Stimulated activated CD4-positive, alpha-beta T cell treated with anti-CD3 and anti-CD28 coated beads, Interleukin-12 subunit alpha, Interleukin-12 subunit beta, amount 100 ng/mL, for 4 hours (primary cell): Measurements from ENCODE around the gene CNIH1.

Experiments used
- DNase-seq: peaks from one replicate; pipeline ENCODE4 v3.0.0-alpha.2; 2020

Gene CNIH1

DNA sequence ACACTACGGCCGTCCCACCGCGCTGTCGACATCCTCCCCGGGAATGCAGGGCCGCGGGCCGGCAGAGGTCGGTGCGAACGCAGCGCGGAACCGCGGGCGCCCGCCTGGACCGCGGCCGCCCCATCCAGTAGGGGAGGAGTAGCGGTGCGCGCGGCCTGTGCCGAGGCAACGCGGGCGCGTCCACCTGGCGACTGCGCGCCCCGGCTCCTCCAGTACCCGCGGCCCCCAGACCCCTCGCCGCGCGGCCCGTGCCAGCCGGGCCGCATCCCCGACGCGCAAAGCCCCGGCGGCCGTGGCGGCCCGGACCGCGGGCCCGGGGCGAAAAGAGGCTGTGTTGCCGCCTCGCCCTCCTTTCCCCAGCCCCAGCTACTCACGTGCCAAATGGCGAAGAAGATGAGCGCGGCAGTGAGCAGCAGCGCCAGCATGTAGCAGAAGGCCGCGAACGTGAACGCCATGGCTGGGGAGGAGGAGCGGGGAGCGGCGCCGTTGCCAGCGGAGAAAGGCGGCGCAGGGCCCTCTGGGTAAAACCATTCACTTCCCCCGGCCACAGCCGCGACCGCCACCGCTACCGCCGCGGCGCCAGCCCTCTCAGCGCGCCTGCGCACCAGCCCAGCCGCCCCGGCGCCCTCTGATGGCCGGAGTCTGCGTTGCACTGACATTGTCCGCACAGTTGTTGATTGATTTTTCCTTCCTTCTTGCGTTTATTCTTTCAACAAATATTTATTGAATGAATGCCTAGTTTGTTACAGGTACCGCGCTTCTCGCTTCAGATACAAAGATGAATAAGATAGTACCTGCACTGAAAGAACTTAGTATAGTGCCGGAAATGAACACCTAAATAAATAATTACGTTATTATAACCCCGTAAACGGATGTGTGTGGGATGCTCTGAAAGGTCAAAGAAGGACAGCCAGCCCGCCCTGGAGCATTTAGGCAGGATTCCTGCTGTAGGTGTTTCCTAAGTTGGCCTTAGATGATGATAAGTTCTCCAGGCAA lies at the start of gene CNIH1:
Gene CNIH1 (minus strand): TSS at position 502 of the 996 bp plus-strand sequence. CDS start 47 bp downstream, at position 455.
- DNase-seq = peak; percentile 91

DNA sequence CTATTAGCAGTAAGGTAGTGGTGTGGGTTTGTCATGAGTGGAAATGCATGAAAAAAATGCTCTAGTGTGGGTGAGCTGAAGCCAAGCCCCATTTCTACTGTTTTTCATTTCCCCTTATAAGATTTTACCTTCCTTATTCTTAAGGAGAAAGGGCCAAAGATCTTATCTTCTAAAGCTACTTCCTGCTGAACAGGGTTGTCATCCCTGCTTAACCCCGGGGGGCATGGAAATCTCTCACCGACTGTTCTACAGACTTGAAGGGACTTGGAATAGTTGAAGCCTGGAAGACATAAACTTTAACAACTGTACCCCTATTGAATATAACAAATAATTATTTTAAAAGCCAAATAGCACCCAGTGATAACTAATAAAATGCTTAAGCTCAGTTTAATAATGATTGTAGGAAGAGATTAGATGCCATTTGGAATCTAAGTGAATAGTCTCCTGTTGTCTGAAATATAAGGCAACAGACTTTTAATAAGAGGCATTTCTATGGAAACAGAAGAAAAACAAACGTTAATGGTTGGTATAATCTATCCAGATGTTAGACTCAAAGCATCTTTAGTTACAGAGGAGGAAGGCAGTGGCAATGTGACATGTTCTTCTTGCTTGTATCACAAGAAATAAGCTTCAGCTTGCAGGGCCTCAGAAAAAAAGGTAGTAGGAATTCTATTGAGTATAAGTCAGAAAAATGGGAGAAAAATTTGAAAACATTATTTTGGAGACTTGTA lies 49.4 kb upstream of the CNIH1 start:
- no peak for DNase-seq

- no peak for DNase-seq
Observed at GRCh38 chr14:54489731-54490444, 48.7 kb upstream of the CNIH1 start.

DNA sequence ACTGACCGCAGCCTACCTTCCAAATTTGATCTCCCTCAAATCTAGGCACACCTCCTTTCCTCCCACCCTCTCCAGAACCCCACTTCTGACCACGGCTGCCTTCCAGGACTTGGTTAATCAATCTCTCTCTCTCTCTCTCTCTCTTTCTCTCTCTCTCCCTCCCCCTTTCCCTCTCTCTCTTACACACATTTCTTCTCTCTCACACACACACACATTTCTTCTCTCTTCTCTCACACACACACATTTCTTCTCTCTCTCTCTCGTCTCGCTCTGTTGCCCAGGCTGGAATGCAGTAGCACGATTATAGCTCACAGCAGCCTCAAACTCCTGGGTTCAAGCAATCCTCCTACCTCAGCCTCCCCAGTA lies 48.1 kb upstream of the CNIH1 start:
- no peak for DNase-seq

DNA sequence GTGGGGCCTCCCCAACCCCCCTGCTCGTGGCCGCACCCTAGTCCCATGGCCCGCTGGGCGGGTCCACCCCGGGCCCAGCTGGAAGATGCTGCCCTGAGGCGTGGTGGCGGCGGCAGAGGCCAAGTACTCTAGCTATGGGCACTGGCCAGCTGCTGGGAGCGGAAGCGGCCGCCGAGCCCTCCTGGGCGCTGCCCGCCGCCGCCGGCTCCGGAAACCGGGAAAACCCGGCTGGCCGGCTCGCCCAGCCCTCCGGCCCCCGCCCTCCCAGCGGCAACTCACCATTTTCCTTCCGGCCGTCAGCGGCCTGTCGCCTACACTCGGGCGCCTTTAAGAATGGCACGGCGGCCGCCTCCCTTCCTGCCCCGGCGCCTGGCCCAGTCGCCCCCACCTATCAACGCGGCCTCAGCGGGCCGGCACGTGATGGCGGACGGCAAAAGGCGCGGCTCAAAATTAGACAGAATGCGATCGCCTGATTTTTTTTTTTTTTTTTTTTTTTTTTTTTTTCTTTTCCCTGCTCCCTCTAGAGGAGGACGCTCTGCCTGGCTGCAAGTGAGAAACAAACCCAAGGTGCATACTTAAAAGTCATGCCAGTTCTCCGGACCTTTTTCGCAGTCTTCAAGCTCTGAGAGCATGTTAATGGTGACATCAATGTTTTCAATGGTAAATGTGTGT lies 47.6 kb upstream of the CNIH1 start, which contains the start of gene GMFB:
Gene GMFB (minus strand): TSS at position 335 of the 672 bp plus-strand sequence. CDS start 53 bp downstream, at position 282.
- DNase-seq = peak; percentile 87

- no peak for DNase-seq
Observed at GRCh38 chr14:54488318-54488645, 47.1 kb upstream of the CNIH1 start.

DNA sequence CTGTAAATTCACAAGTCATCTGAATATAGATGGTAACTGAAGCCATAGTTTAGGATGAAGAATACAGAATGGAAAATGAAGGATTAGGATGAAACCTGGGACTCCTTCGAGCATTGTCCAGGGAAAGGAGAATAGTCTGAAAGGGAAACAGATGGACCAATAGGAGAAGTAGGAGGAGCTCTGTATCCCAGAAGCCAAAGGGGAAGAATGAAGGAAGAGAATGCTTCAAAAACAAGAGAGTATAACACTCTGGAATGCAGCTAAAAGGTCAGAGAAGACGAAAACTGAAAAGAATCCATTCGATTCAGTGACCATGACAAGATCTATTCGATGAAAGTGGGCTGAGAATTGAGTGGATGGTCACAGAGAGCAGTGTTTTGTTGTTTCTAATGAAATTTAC lies 46.6 kb upstream of the CNIH1 start:
- DNase-seq = no peak

DNA sequence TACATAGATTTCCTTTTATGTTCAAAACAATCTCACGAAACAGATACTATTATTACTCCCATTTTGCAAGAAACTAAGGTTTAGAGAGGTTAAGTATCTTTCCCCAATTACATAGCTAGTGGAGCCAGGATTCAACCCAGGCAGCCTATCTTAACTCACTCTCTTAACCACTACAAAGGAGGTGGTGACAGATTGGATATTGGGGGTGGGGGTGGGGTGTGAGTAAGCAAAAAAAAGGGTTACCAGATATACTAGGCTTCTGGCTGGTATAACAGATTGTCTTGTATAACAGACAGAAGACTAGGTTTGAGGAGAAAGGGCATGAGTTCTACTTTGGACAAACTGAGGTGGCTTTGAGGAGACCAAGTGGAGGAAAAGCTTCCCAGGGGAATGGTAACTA lies 45.5 kb upstream of the CNIH1 start:
- no peak for DNase-seq

- no peak for DNase-seq
Observed at GRCh38 chr14:54483846-54484245, 42.7 kb upstream of the CNIH1 start.

GRCh38 chr14:54483073-54483745 lies 42.0 kb upstream of the CNIH1 start:
- no peak for DNase-seq

GRCh38 chr14:54481695-54482094 lies 40.5 kb upstream of the CNIH1 start:
- DNase-seq = no peak

GRCh38 chr14:54480830-54481562 lies 39.8 kb upstream of the CNIH1 start:
- no peak for DNase-seq

GRCh38 chr14:54478636-54479215 lies 37.6 kb upstream of the CNIH1 start:
- DNase-seq = no peak

- DNase-seq = no peak
Observed at GRCh38 chr14:54475911-54476310, 34.7 kb upstream of the CNIH1 start.

DNA sequence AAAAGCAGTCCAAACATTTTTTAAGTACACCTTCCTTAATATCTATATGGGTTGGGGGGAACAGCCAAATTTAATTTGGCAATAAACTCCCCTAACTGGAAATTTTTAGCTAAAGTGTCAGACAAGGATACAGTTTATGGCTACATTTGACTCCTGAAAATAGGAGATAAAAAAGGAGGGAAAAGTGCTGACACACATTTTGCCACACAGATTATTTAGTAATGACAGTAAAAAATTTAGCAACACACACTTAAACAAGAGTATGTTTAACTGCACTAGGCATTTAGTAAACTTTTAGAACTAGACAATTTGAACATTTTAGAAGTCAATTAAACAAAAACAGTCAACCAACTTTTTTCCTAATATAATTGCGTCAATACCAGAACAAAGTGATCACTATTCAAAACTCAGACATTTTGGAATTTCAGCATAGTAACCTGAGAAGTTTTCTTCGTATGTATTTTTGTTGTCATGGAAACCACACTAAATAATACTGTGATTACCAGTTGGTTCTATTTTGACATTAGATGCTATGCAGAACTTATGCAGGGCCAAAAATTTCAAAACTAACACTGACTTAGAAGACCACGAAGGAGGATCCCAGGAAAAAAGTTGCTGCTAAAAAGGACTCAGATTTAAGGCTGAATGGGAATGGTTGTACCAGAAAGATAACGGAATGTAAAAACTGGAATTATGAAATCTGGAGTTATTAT lies 34.2 kb upstream of the CNIH1 start:
- no peak for DNase-seq

DNA sequence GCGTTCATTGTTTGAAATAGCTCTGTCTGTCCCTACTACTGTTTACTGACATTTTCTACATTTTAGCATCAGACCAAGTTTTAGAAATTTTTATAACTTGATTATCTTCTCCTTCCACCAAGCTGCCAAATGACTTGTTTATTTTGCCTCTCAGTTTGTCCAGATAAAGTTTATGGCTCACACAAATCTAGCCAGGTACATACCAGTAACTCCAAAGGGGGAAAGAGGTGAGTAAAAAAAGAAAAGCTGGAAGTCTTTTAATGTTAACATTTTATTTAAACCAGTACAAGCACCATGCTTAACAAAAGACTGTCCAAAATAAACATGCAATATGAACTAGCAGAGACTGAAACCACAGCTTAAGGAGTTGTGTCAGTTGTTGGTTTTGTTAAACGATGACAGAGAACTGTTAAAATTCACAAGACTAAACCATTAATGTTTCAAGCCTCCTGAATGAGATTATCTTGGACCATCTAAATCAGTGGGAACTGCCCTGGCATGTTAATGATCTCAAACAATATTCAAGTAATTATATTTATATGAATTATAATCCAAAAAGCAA lies 33.1 kb upstream of the CNIH1 start:
- no peak for DNase-seq

DNA sequence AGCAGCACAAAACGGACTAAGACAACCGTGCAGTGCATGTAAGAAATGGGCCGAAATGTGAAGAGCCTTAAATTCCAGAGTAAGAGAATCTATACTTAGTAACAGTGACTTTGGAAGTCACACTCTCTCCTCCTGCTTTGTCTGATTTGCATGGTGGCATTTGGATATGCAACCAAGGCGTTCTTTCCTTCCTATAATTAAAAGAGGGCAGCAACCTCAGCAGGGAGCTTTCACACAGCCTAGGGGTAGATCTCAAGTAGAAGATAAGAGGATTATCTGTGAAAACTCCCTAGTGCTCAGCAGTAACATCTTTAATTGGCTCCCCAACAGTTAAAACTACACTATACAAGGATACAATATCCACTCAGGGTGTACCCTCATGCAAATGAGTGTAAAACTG lies 31.1 kb upstream of the CNIH1 start:
- DNase-seq = no peak

DNA sequence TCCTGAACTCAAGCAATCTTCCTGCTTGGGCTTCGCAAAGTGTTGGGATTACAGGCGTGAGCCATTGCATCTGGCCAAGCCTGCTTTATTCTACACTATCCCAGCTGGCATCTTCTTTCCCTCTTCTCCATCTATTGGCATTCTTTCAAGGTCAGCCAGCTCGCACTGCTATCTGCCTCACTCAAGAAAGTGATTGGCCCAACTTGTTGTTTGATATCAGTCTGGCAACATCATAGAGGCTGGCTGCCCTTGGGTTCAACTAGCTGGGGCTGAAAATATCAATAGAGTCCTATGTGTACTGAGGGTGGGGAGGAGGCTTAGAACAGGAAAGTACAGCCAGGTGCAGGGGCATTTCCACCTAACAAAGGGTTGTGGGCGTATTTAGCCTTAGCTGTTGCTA lies 30.5 kb upstream of the CNIH1 start:
- no peak for DNase-seq

DNA sequence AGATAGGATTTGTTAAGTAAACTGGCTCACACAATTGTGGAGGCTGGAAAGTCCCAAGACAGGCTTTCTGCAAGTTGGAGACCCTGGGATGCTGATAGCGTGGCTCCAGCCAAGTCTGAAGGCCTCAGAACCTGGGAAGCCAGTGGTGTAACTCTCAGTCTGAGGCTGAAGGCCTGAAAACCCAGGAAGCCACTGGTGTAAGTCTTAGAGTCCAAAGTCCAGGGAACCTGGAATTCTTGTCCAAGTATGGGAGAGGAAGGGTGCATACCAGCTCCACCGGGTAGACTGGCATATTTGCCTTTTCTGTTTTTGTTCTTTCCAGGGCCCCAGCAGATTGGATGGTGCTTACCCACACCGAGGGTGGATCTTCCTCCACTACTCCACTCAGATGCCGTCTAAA lies 29.5 kb upstream of the CNIH1 start:
- no peak for DNase-seq

GRCh38 chr14:54467280-54467679 lies 26.1 kb upstream of the CNIH1 start:
- DNase-seq = no peak
